GM20000 (cell line): ENCODE measurements around the gene TINAGL1.

Experiments
- DNase-seq: peaks from one replicate; pipeline ENCODE4 v3.0.0; 2012; ENCODE audit warnings: low spot score
- CTCF ChIP-seq: IDR thresholded peaks from 2 replicates; pipeline ENCODE4 v1.5.1; 2012; ENCODE audit warnings: mild to moderate bottlenecking, control low read depth; ENCODE audit errors: extremely low read depth, missing control alignments

The TINAGL1 gene

GRCh38 chr1:31559715-31560114 lies 16.6 kb upstream of the TINAGL1 start:
- no peak for DNase-seq
- TF ChIP-seq CTCF = no peak

GRCh38 chr1:31560394-31560793 lies 15.9 kb upstream of the TINAGL1 start:
- no peak for TF ChIP-seq CTCF
- DNase-seq = no peak

GRCh38 chr1:31562707-31563360 lies 13.5 kb upstream of the TINAGL1 start:
- no peak for TF ChIP-seq CTCF
- DNase-seq = no peak

GRCh38 chr1:31564606-31564989 lies 11.7 kb upstream of the TINAGL1 start:
- TF ChIP-seq CTCF = no peak
- no peak for DNase-seq

GRCh38 chr1:31567956-31568570 lies 8.3 kb upstream of the TINAGL1 start:
- no peak for DNase-seq
- no peak for TF ChIP-seq CTCF

- TF ChIP-seq CTCF = no peak
- DNase-seq = no peak
These were observed 7.3 kb upstream of the TINAGL1 start for GRCh38 chr1:31568895-31569595.

- TF ChIP-seq CTCF = no peak
- no peak for DNase-seq
These were observed 6.6 kb upstream of the TINAGL1 start for GRCh38 chr1:31569596-31570173.
